IMR-90 (cell line): ENCODE measurements around the gene INHBC. TPM values are rescaled to one million over a fixed set of nuclear protein-coding genes. Genes with fewer than 3 reads are reported as not detected.

Experiments used
- ATAC-seq: fragments of 200-7000 bp; cut with Tn5 transposase; 2 replicates; pipeline ENCODE4 v1.9.1; 2020; ENCODE audit warnings: low read depth, mild to moderate bottlenecking, moderate library complexity
- BruUV-seq: library from RNA; stranded (reverse); fragments of 400-500 nt; replicated peaks from 2 replicates; lab custom pipeline; 2021; lab: Mats Ljungman, UMichigan
- CTCF ChIA-PET: fragments of 300-600 bp; formaldehyde crosslinking; extraction: SDS; loops from one replicate; lab custom pipeline; 2021; ENCODE audit warnings: antibody characterized with exemption; lab: Yijun Ruan, JAX
- POLR2A ChIA-PET: fragments of 300-600 bp; sonication (Branson Sonifier 250); formaldehyde crosslinking; loops from one replicate; lab custom pipeline; 2022; ENCODE audit warnings: antibody characterized with exemption; ENCODE audit not compliant: unreplicated experiment; lab: Charles Lee
- DNase-seq: peaks from one replicate; pipeline ENCODE4 v3.0.0; 2013
- H2AFZ ChIP-seq: replicated peaks from 2 replicates; pipeline ENCODE3; 2013; ENCODE audit warnings: low read length, mild to moderate bottlenecking; ENCODE audit not compliant: poor library complexity
- H2AK5ac ChIP-seq: 2 replicates; pipeline ENCODE4 v1.6.1; 2013; ENCODE audit warnings: low read depth, low read length, inconsistent platforms
- H2AK9ac ChIP-seq: replicated peaks from 2 replicates; pipeline ENCODE3; 2013; ENCODE audit warnings: mild to moderate bottlenecking, low read depth, low read length, moderate library complexity; ENCODE audit not compliant: poor library complexity
- H2BK120ac ChIP-seq: 2 replicates; pipeline ENCODE4 v1.6.1; 2013; ENCODE audit warnings: low read depth, low read length, inconsistent platforms
- H2BK15ac ChIP-seq: 3 replicates; pipeline ENCODE4 v1.6.1; 2013; ENCODE audit warnings: low read depth, low read length, inconsistent platforms
- H2BK20ac ChIP-seq: 2 replicates; pipeline ENCODE4 v1.6.1; 2013; ENCODE audit warnings: low read depth, mild to moderate bottlenecking, inconsistent platforms, low read length, moderate library complexity
- H2BK5ac ChIP-seq: 2 replicates; pipeline ENCODE4 v1.6.1; 2013; ENCODE audit warnings: mild to moderate bottlenecking, low read depth, low read length, inconsistent platforms; ENCODE audit not compliant: poor library complexity, severe bottlenecking
- H3K14ac ChIP-seq: replicated peaks from 2 replicates; pipeline ENCODE4 v1.6.1; 2013; ENCODE audit warnings: low read depth, low read length, inconsistent platforms
- H3K18ac ChIP-seq: 2 replicates; pipeline ENCODE4 v1.6.1; 2013; ENCODE audit warnings: low read depth, low read length, control low read depth
- H3K23ac ChIP-seq: 2 replicates; pipeline ENCODE4 v1.6.1; 2013; ENCODE audit warnings: low read depth, low read length, inconsistent platforms
- H3K27ac ChIP-seq: 2 replicates; pipeline ENCODE4 v1.5.1; 2013; ENCODE audit warnings: mild to moderate bottlenecking, control low read depth, low read length; ENCODE audit not compliant: insufficient read depth
- H3K27me3 ChIP-seq: 2 replicates; pipeline ENCODE4 v1.6.1; 2013; ENCODE audit warnings: low read length; ENCODE audit not compliant: control insufficient read depth, insufficient read depth
- H3K36me3 ChIP-seq: 2 replicates; pipeline ENCODE4 v1.6.1; 2013; ENCODE audit warnings: low read length, mixed read lengths; ENCODE audit not compliant: control insufficient read depth, insufficient read depth
- H3K4ac ChIP-seq: 2 replicates; pipeline ENCODE4 v1.6.1; 2013; ENCODE audit warnings: low read depth, low read length, inconsistent platforms
- H3K4me1 ChIP-seq: 2 replicates; pipeline ENCODE4 v1.6.1; 2013; ENCODE audit warnings: low read length, mixed read lengths; ENCODE audit not compliant: control insufficient read depth, insufficient read depth
- H3K4me2 ChIP-seq: 2 replicates; pipeline ENCODE4 v1.6.1; 2013; ENCODE audit warnings: low read depth, mild to moderate bottlenecking, control low read depth, low read length, moderate library complexity
- H3K4me3 ChIP-seq: 2 replicates; pipeline ENCODE4 v1.5.1; 2013; ENCODE audit warnings: low read depth, mild to moderate bottlenecking, control low read depth, low read length, moderate library complexity; ENCODE audit not compliant: insufficient read depth
- H3K56ac ChIP-seq: 2 replicates; pipeline ENCODE4 v1.6.1; 2013; ENCODE audit warnings: low read length, inconsistent platforms; ENCODE audit not compliant: insufficient read depth; ENCODE audit errors: extremely low read depth
- H3K79me1 ChIP-seq, 2 experiments: 2 replicates each; pipeline ENCODE4 v1.6.1; 2013; ENCODE audit warnings: low read length in 2 of 2, inconsistent platforms in 1 of 2, low read depth in 1 of 2
- H3K9ac ChIP-seq: 2 replicates; pipeline ENCODE4 v1.6.1; 2013; ENCODE audit warnings: low read depth, low read length, control low read depth
- H3K9me1 ChIP-seq: 2 replicates; pipeline ENCODE4 v1.6.1; 2013; ENCODE audit warnings: low read length, inconsistent platforms; ENCODE audit not compliant: insufficient read depth
- H3K9me3 ChIP-seq: 2 replicates; pipeline ENCODE4 v1.6.1; 2013; ENCODE audit warnings: low read length; ENCODE audit not compliant: control insufficient read depth, insufficient read depth
- H4K20me1 ChIP-seq: 2 replicates; pipeline ENCODE4 v1.6.1; 2013; ENCODE audit warnings: low read length, inconsistent platforms; ENCODE audit not compliant: insufficient read depth
- H4K5ac ChIP-seq: 2 replicates; pipeline ENCODE4 v1.6.1; 2013; ENCODE audit warnings: mild to moderate bottlenecking, low read depth, low read length, control low read depth
- H4K8ac ChIP-seq, 2 experiments: 2 replicates each; pipeline ENCODE4 v1.6.1; 2013; ENCODE audit warnings: low read depth in 2 of 2, low read length in 2 of 2, control low read depth in 1 of 2, inconsistent platforms in 1 of 2
- H4K91ac ChIP-seq: 2 replicates; pipeline ENCODE4 v1.6.1; 2013; ENCODE audit warnings: low read depth, low read length, inconsistent platforms; ENCODE audit not compliant: insufficient read depth
- BHLHE40 ChIP-seq: fragments of 150-350 bp; IDR thresholded peaks from 2 replicates; pipeline ENCODE4 v1.6.1; 2016; ENCODE audit warnings: mild to moderate bottlenecking, low read depth, low read length
- CTCF ChIP-seq: conservative IDR thresholded peaks from 2 replicates; pipeline ENCODE4 v1.5.1; 2012; ENCODE audit warnings: mild to moderate bottlenecking, low read depth, low read length, improper control_type of control experiment
- ELK1 ChIP-seq: fragments of 150-350 bp; IDR thresholded peaks from 2 replicates; pipeline ENCODE4 v1.6.1; 2016; ENCODE audit warnings: low read depth, mild to moderate bottlenecking, low read length, moderate library complexity, borderline replicate concordance
- MAZ ChIP-seq: IDR thresholded peaks from 2 replicates; pipeline ENCODE4 v1.6.1; 2012; ENCODE audit warnings: low read depth, mild to moderate bottlenecking, low read length, improper control_type of control experiment, moderate library complexity, borderline replicate concordance
- SMC3 ChIP-seq: fragments of 150-350 bp; IDR thresholded peaks from 2 replicates; pipeline ENCODE4 v1.6.1; 2016; ENCODE audit warnings: low read depth, mild to moderate bottlenecking, antibody characterized with exemption, low read length, moderate library complexity
- USF2 ChIP-seq: fragments of 150-350 bp; IDR thresholded peaks from 2 replicates; pipeline ENCODE4 v1.6.1; 2017; ENCODE audit warnings: mild to moderate bottlenecking, antibody characterized with exemption, low read length, low read depth
- WGBS, 2 experiments: methylation state at CpG; one replicate each; pipeline versions ENCODE4 v1.1.5 to v1.1.7; 2013; ENCODE audit warnings: missing lambda C conversion rate in 2 of 2; ENCODE audit not compliant: insufficient read length in 1 of 2; ENCODE audit errors: extremely low coverage in 2 of 2; 5-methylcytosine and 5-hydroxymethylcytosine counted together
- dilution Hi-C: fragments of 300-500 bp; cut with HindIII; formaldehyde crosslinking; loops from one replicate; pipeline ENCODE4 v1.14.3; 2018; ENCODE audit warnings: low sequenced_read_pairs; ENCODE audit not compliant: unreplicated experiment
- in situ Hi-C: fragments of 300-500 bp; cut with MboI; formaldehyde crosslinking; loops from 3 replicates; pipeline ENCODE4 v1.14.3; 2019; ENCODE audit warnings: low sequenced_read_pairs, inconsistent platforms, mixed read lengths
- intact Hi-C: fragments of 100-400 bp; cut with micrococcal nuclease; formaldehyde crosslinking; loops from 2 replicates; pipeline ENCODE4 v1.10.0; 2022
- polyA plus RNA-seq, 3 experiments: library from polyadenylated mRNA; depleted of rRNA; stranded (reverse); fragments of >200 nt; gene quantifications; 2 replicates each; pipeline ENCODE4 v1.2.3, GENCODE V29; 2012; ENCODE audit warnings: low replicate concordance in 1 of 3
- total RNA-seq: library from RNA; depleted of rRNA; stranded (reverse); fragments of >200 nt; gene quantifications from 2 replicates; pipeline ENCODE4 v1.2.3, GENCODE V29; 2012

INHBC gene
- total and polyA plus RNA-seq, 2 of the 4 experiments (the other 2 are of a cell fraction): 0.09 TPM; not detected in 1

GRCh38 chr12:57465747-57466505, 31.3 kb downstream of the INHBC start:
- no peaks in the 10 kb centered on the region for H3K36me3 ChIP-seq
- no peak overlapping the region for H2AK9ac ChIP-seq
- in situ Hi-C loops (no loop called here), intact Hi-C loops (no loop called here), dilution Hi-C loops (no loop called here)
- H3K4ac ChIP-seq: no peak overlapping the region
- no peak overlapping the region for H3K56ac ChIP-seq
- no peak overlapping the region for H3K18ac ChIP-seq
- H3K4me3 ChIP-seq: no peak overlapping the region
- ATAC-seq (no peak), DNase-seq (no peak)
- H4K91ac ChIP-seq: no peak overlapping the region
- no peak overlapping the region for H2AFZ ChIP-seq
- 77% methylated on average over 6 of the region's 14 CpGs; no CpG with 5 or more reads in 1 of the 2 experiments for WGBS, 2 experiments
- no peak overlapping the region for H4K5ac ChIP-seq
- ChIA-PET POLR2A (no interaction called here), CTCF (no interaction called here)
- H2BK120ac ChIP-seq: no peak overlapping the region
- no peaks in the 10 kb centered on the region for H4K20me1 ChIP-seq
- no peak overlapping the region for H2AK5ac ChIP-seq
- H3K9me1 ChIP-seq: peaks cover 6% of the 10 kb centered on the region; the same call in 1 of the 2 replicates
- TF ChIP-seq SMC3: no peak
- TF ChIP-seq BHLHE40: no peak
- no peak for TF ChIP-seq ELK1
- no peak for TF ChIP-seq MAZ
- TF ChIP-seq CTCF: no peak
- no peak for TF ChIP-seq USF2
- no peak overlapping the region for H2BK5ac ChIP-seq
- H3K79me1 ChIP-seq: no peaks in the 10 kb centered on the region
- no peak overlapping the region for H3K14ac ChIP-seq
- H3K9ac ChIP-seq: no peak overlapping the region
- H3K27me3 ChIP-seq: peaks cover 8% of the 10 kb centered on the region; the same call in 1 of the 2 replicates
- H3K9me3 ChIP-seq: no peaks in the 10 kb centered on the region
- BruUV-seq: no TSS peak
- no peak overlapping the region for H2BK15ac ChIP-seq
- no peak overlapping the region for H3K4me2 ChIP-seq
- H2BK20ac ChIP-seq: no peak overlapping the region
- peaks cover 1% of the 10 kb centered on the region for H3K4me1 ChIP-seq
- H3K23ac ChIP-seq: no peak overlapping the region
- no peak overlapping the region for H3K27ac ChIP-seq
- H4K8ac ChIP-seq: no peak overlapping the region
